WERI-Rb-1 (cell line): ENCODE data around the gene KCNRG.

Experiments used
- DNase-seq: peaks from one replicate; pipeline ENCODE4 v3.0.0-alpha.2; 2020
- H3K27ac ChIP-seq: fragments of 250-450 bp; sonication (Bioruptor Pico); 2 replicates; pipeline ENCODE4 v1.5.1; 2020; ENCODE audit warnings: mild to moderate bottlenecking, moderate library complexity
- H3K27me3 ChIP-seq: fragments of 250-450 bp; sonication (Bioruptor Pico); 2 replicates; pipeline ENCODE4 v1.5.1; 2021; ENCODE audit warnings: mild to moderate bottlenecking, low read depth, moderate library complexity; ENCODE audit not compliant: insufficient read depth, severe bottlenecking
- H3K36me3 ChIP-seq: fragments of 250-450 bp; sonication (Bioruptor Pico); 2 replicates; pipeline ENCODE4 v1.5.1; 2020; ENCODE audit warnings: mild to moderate bottlenecking, moderate library complexity
- H3K4me3 ChIP-seq: 2 replicates; pipeline ENCODE4 v1.5.1; 2011; ENCODE audit warnings: low read depth, mild to moderate bottlenecking, control low read depth, low read length
- H3K9me3 ChIP-seq: fragments of 250-450 bp; sonication (Bioruptor Pico); 2 replicates; pipeline ENCODE4 v1.5.1; 2021; ENCODE audit warnings: mild to moderate bottlenecking, moderate library complexity; ENCODE audit not compliant: severe bottlenecking
- CTCF ChIP-seq: IDR thresholded peaks from 2 replicates; pipeline ENCODE4 v1.5.1; 2011; ENCODE audit warnings: low read depth, mild to moderate bottlenecking, control low read depth, inconsistent platforms, low read length

Gene KCNRG

GRCh38 chr13:50030315-50030714 is 15.1 kb downstream of the KCNRG start:
- Histone ChIP-seq H3K9me3 (no peaks in the 10 kb centered on the region), H3K27ac (no peak overlapping the region), H3K27me3 (no peaks in the 10 kb centered on the region), H3K36me3 (no peaks in the 10 kb centered on the region), H3K4me3 (no peak overlapping the region)
- DNase-seq: no peak
- no peak for TF ChIP-seq CTCF

GRCh38 chr13:50033725-50034124 is 18.5 kb downstream of the KCNRG start:
- Histone ChIP-seq H3K27me3 (no peaks in the 10 kb centered on the region), H3K9me3 (no peaks in the 10 kb centered on the region), H3K27ac (no peak overlapping the region), H3K4me3 (no peak overlapping the region), H3K36me3 (no peaks in the 10 kb centered on the region)
- DNase-seq: no peak
- no peak for TF ChIP-seq CTCF

DNA sequence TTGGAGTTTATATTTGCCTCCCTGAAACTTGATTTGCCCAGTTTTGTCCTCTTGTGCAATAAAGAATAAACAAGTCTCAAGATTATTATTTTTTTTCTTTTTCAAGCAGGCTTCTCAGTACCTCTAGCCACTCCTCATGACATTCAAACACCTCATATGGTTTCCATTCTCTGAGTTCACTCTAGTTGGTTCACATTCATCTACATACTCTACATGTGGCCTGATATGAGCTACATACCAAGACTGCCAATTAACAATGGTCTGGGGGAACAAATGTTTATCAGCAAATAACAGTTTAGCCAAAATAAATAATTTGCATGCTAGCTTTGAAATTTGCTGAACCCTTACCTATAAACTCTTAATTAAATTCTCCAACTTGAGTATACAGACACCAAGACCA is 22.5 kb downstream of the KCNRG start:
- Histone ChIP-seq H3K36me3 (no peaks in the 10 kb centered on the region), H3K9me3 (no peaks in the 10 kb centered on the region), H3K4me3 (no peak overlapping the region), H3K27me3 (no peaks in the 10 kb centered on the region), H3K27ac (no peak overlapping the region)
- DNase-seq: no peak
- TF ChIP-seq CTCF: no peak

DNA sequence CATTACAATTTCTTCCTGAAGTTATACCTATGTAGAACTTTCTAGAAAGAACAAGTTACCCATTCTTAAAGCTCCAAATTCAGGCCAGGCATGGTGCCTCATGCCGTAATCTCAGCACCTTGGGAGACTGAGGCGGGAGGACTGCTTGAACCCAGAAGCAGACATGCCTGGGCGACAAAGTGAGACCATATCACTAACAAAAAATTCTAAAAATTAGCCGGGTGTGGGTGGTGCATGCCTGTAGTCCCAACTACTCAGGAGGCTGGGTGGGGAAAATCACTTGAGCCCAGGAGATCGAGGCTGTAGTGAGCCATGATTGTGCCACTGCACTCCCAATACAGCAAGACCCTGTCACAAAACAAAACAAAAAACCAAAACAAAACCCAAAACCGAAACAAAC is 23.0 kb downstream of the KCNRG start:
- H3K36me3 ChIP-seq: no peaks in the 10 kb centered on the region
- H3K9me3 ChIP-seq: no peaks in the 10 kb centered on the region
- DNase-seq: no peak
- H3K27ac ChIP-seq: no peak overlapping the region
- H3K27me3 ChIP-seq: no peaks in the 10 kb centered on the region
- no peak for TF ChIP-seq CTCF
- H3K4me3 ChIP-seq: no peak overlapping the region

- no peak overlapping the region for H3K27ac ChIP-seq
- no peaks in the 10 kb centered on the region for H3K27me3 ChIP-seq
- H3K4me3 ChIP-seq: no peak overlapping the region
- no peaks in the 10 kb centered on the region; the same call in none of the 2 replicates for H3K36me3 ChIP-seq
- DNase-seq: no peak
- H3K9me3 ChIP-seq: no peaks in the 10 kb centered on the region
- no peak for TF ChIP-seq CTCF
Observed at GRCh38 chr13:50052478-50052877, 37.2 kb downstream of the KCNRG start.

DNA sequence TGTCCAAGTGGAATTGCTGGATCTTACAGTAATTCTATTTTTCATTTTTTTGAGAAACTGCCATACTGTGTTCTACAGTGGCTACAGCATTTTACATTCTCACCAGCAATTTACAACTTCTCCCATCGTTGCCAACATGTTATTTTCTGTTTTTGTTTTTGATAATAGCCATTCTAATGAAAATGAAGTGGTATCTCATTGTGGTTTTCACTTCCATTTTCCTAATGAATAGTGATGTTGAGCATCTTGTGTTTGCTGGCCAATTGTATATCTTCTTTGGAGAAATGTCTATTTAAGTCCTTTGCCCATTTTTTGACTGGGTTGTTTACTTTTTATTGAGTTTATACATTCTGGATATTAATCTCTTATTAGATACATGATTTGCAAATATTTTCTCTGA is 38.6 kb downstream of the KCNRG start:
- no peak overlapping the region for H3K4me3 ChIP-seq
- H3K27me3 ChIP-seq: no peaks in the 10 kb centered on the region
- H3K36me3 ChIP-seq: no peaks in the 10 kb centered on the region; the same call in none of the 2 replicates
- H3K27ac ChIP-seq: no peak overlapping the region
- no peak for TF ChIP-seq CTCF
- no peaks in the 10 kb centered on the region for H3K9me3 ChIP-seq
- DNase-seq: no peak
